GM19467 (cell line): ENCODE results near the gene SYT12.

Source experiments
- ATAC-seq: cut with Tn5 transposase; IDR thresholded peaks from one replicate; pipeline ENCODE4 v1.9.1; 2021; ENCODE audit warnings: mild to moderate bottlenecking, moderate library complexity; ENCODE audit not compliant: unreplicated experiment

Gene SYT12

DNA sequence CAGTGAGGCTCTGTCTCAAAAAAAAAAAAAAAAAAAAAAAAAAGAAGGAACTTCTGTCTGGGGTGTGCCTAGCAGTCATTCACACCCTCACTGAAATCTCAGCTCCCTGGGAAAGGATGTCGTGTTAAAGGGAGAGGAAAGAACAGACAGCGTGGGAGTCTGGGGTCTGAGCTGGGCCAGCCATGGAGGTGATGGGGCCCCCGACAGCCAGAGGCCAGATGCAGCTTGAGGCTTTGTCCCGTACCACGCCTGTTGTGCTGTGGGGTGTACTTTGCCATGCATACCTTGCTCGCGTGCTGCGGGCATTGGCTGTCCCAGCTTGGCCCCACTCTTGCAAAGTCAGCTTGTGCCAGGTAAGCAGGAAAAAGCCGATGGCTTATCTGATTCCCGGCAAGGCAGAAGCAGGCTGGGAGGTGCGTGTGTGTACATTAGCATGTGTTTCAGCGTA, 4.6 kb downstream of the SYT12 start:
- ATAC-seq = no peak

DNA sequence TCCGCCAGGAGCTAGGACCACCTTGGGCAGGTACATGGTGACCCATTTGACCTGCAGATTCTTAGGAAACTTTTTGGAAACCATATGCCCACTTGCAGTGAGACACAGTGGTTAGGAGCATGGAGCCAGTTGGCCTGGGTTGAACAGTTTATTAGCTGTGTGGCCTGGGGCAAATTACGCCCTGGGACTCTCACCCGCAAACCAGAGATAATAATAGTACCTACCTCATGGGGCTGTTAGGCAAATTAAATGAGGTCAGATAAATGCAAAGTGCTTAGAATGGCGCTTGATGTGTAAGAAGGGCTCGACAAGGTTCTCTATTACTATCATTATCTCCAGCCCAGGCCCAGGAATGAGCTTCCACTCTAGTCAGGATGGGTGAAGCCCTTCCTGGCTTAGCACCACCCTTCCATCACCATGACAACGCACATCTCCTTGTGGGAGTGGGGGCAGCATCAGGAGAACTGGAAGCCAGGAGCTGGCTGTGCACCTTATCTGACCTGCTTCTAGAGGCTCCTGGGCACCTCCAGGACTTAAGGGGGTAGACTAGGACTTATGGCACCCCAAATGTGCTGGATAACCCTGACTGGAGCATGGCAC, 5.1 kb downstream of the SYT12 start:
- ATAC-seq = no peak

- no peak for ATAC-seq
These were observed 6.2 kb downstream of the SYT12 start for GRCh38 chr11:67029146-67029545.

- no peak for ATAC-seq
These were observed 8.0 kb downstream of the SYT12 start for GRCh38 chr11:67030976-67031375.

DNA sequence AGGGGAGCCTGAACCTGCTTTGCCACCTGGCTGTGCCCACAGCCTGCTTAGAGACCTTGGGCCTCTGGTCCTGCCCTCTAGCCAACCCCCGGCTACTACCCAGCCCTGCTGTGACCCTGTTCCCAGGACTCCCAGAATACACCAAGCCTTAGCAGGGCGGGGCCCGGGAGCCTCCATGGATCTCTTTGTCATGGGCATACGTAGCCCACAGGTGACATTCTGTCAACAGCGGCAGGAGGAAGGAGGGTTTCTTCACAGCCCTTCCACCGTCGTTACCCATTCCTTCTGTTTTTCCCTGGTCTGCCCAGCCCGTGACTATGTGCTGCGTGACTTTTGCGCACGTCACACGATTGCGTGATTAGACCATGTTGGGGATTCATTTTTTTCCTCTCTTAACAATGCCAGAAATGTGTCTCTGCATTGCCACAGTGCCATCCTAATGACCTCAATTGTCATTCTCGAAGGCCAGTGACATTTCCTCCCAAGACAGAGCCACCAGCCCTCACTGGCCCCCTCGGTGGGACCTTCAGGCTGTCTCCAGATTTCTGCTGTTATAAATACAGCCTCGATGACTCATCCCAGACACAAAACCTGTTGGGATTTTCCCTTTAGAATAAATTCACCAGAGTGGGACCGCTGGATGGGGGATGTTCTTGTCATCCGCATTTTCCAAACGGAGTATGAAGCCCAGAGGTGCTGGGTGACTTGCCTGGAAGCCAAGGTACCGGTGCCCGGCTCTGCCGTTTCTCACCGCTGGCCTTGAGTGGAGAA, 9.0 kb downstream of the SYT12 start:
- no peak for ATAC-seq

DNA sequence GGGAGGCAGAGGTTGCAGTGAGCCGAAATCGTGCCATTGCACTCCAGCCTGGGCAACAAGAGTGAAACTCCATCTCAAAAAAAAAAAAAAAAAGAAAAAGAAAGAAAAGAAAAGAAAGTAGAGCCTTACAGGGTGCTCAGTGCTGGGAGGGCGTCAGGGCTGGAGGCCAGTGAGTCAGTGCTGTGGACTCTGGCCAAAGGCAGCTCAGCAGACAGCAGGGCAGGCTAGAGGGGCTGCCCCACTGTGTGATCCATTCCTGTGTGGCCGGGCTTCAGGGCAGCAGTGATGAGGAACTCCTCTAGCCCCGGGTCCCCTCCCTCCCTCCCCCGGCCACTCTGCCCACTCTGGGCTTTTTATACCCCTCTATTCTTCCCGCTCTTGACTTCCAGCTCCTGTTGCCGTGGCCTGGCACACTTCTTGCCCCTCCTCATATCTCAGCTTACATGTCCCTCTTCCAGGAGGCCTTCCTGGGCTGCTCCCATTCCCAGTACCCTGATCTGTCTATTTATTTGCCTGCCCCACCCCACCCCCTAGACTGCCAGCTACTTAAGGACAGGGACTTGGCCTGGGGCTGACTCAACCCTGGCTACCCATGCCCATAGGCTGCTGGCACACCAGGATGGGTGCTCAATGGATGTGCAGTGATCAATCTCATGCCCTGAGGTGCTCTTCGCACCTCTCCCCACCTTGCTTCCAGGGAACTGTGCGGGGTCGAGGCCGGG, 10.1 kb downstream of the SYT12 start:
- no peak for ATAC-seq

GRCh38 chr11:67033661-67034166, 10.8 kb downstream of the SYT12 start:
- ATAC-seq = no peak

DNA sequence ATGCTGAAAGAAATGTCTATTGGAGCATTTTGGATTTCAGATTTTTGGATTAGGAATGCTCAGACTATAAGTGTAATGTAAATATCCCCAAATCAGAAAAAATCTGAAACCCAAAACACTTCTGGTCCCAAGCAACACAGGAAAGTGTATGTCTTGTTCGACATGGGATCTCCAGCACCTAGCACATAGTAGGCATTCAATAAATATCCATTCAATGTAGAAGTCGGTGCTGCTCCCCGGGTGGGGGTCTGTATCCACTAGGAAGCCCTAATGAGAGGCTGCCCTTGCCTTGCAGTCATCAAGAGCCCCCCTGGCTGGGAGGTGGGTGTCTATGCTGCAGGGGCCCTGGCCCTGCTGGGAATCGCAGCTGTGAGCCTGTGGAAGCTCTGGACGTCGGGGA, 11.4 kb downstream of the SYT12 start:
- no peak for ATAC-seq

- no peak for ATAC-seq
These were observed 17.2 kb downstream of the SYT12 start for GRCh38 chr11:67040147-67040546.

GRCh38 chr11:67041602-67042001, 18.7 kb downstream of the SYT12 start:
- ATAC-seq = no peak

- ATAC-seq = no peak
These were observed 20.8 kb downstream of the SYT12 start for GRCh38 chr11:67043572-67044349.

DNA sequence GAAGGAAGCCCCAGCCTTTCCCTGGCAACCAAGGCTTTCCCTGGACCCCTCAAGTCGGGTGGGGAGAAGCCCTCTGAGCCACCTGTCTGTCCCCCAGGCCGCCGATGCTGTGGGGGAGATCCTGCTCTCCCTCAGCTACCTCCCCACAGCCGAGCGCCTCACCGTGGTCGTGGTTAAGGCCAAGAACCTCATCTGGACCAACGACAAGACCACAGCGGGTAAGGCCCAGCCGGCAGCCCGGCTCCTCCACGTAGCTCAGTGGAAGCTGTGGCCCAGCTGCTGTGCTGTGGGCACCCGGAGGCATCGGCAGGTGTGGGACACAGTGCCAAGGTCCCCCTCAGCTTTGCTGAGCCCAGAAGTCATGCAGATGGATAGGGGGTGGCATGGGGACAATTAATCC, 21.6 kb downstream of the SYT12 start:
- ATAC-seq = no peak

DNA sequence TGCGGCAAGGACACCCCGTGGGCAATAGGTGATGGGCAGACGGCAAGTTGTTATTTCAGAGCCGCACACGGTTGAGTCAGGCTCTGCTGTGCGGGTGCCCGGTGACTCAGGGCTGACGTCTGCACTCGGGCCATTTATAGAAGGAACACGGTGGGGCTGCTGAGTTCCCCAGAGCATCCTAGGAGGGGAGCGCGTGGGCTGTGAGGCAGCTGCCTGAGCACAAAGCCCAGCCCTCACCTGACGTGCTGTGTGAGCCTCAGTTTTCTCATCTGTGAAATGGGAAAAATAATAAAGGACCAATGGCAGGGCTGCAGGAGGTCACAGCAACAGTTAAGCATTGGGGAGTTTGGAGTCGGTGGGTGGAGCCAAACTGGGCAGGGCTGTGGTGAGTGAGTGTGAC, 22.4 kb downstream of the SYT12 start:
- no peak for ATAC-seq

GRCh38 chr11:67048515-67049130, 25.7 kb downstream of the SYT12 start:
- no peak for ATAC-seq

GRCh38 chr11:67050139-67050538, 27.2 kb downstream of the SYT12 start:
- no peak for ATAC-seq

DNA sequence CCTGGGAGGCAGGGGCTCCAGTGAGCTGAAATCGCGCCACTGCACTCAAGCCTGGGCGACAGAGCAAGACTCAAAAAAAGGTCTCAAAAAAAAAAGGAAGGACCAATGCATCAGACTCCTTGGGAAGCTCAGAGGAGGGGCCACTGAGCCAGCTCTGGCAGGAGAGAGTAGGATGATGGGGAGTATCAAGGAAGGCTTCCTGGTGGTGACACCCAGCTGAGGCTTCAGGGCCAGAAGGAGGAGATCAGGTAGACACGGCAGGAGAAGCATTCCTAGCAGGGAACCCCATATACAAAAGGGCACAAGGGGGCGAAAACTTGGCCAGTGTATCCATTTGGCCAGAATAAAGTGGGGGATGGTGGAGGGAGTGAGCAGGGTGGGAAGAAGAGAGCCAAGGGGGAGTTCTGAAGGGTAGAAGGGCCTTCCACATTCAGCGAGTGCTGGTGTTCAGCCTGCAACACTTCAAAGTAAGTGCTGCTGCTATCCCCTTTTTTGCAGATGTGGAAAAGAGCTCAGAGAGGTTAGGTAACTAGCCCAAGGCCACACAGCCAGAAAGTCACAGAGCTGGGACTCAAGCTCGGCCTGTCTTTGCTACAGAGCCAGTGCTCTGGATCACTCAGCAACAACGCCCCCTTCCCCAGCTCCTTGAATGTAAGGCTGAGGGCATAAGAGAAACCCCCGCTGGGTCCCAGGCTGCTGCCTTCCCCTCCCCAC, 28.4 kb downstream of the SYT12 start:
- ATAC-seq = no peak

DNA sequence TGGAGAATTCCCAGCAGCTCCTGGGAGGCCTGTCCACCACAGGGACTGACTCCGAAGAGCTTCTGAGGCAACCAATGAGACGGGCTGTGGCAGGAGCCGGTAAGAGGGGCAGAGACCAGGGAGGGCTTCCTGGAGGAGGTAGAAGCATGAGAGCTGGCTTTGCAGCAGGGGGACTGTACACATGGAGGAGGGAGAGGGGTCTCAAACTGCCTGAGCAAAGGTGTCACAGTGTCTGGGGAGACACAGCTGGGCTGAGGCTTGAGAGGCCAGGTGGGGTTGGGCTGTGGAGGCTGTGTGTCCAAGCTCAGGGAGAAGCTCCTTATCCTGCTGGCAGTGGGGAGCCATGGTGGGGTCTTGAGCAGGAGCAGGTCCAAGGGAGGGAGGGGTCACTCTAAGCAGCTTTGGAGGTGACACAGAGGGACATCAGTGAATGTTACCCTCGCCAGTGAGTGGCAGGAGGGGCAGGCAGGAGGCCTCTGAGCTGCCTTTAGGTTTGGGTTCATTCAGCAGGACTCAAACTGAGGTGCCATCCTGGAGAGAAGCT, 29.1 kb downstream of the SYT12 start:
- ATAC-seq = no peak

DNA sequence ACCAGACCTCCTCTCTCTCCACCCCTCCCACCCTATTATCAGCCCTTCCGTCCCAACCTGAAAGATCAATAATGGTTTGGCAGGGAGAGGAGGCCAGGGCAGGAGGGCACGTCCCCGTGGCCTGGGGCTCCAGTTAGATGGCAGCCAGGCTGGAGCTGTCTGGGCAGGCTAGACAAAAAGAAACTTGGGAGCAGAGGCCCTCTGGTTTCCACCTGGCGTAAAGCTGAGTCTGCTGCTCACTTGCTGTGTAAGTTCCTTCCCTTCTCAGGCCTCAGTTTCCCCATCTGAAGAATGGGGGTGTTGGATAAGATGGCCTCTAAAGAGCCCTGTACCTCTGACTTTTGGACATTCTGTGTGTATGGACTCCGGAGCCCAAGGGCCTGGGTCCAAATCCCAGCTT, 30.0 kb downstream of the SYT12 start:
- no peak for ATAC-seq

- no peak for ATAC-seq
These were observed 31.0 kb downstream of the SYT12 start for GRCh38 chr11:67053896-67054329.
